ENCODE results near the gene AUTS2.

DNA sequence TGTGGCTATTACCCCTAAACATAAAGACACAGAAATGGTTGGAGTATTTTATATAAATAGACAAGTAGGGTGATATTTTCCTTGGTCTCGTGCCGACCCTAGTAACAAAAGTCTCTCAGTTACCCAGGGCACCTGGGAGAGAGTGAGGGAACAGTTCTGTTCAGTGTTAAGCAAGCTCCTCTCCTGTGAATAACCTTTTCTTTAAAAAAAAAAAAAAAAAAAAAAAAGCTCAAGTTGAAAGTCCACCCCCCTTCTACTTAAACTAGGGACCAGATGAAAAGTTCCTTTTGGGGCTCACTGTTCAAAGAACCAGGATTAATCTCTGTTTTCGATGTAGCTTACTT lies 896.7 kb downstream of the AUTS2 start:
- TF ChIP-seq YY1 (IDR thresholded peaks at IDR 0.05; ENCODE audit: insufficient read depth, insufficient read length) (no peak), SUZ12 (IDR thresholded peaks at IDR 0.05; ENCODE audit: extremely low read depth, insufficient read depth, insufficient read length) (no peak)
